HG02610 (cell line): ENCODE results near the gene EMILIN2.
"Not testable (repeated sequence)": the region's sequence is repeated elsewhere in the genome, so short reads cannot be mapped to it uniquely, and the experiment has no call there.

Experiments
- ATAC-seq: cut with Tn5 transposase; IDR thresholded peaks from one replicate; pipeline ENCODE4 v1.9.1; 2021; ENCODE audit warnings: mild to moderate bottlenecking, moderate library complexity; ENCODE audit not compliant: unreplicated experiment

Gene EMILIN2

GRCh38 chr18:2843146-2843545 is 3.7 kb upstream of the EMILIN2 start:
- no peak for ATAC-seq

DNA sequence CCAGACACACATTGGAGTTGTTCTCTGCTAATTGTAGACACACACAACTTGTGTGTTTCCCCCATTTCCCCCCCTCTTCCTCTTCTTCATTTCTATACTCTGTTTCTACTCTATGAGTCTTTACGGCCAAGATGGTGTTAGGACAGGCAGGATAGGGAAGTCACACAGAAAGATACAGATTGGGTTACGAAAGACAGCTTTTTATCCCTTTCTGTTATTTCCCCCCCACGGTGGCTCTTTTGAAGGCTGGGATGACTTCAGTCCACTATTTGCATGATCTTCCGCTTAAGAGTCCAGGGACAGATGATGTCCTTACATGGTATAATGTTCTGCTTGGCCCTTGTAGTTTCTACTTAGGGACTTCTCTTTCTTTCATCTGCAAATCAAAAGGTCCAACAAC is 1.6 kb upstream of the EMILIN2 start:
- no peak for ATAC-seq

- peak; percentile 29 for ATAC-seq
These were observed 776 bp downstream of the EMILIN2 start for GRCh38 chr18:2847317-2848246.

DNA sequence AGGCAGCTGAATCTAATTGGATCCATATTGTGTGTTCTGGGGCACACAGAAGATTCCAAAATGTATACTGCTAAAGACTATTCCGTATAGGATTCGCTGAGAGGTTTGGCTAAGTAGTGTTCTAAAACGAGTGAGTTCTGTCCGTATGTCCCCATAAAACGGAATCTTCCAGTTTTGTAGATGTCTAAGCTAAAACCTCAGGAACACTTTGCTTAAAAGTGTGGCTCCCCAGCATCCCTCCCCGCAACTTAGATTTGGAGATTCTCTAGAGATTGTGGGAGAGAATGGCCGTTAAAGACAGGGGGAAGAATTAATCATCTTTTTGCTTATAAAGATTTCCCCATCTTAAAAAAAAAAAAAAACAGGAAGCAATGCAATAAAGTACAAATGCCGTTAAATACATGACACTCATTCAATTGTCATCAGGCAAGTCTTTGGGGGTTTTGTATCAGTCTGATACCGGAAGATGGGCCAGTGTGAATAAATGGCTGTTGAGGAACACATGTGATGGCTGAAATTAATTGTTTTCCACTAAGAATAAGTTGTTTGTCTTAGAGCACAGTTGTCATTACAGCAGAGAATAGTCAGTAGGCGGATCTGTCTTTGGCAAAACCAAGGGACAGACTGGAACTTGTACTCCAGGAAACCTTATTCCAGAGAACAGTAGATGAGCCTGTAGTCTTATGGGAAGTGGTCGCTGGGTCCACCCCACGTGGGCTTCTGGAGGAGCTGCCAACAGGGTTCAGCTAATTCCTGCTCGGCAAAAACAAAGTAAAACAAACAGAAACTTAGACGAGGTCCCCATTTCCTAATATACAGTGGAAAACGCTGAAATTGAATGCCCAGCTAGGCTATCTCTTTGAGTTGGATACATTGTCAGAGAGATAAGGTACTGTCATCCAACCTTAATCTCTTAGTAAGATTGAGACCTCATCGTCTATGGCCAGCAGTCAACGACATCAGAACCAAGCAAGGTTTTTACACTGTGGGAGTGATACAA is 1.7 kb downstream of the EMILIN2 start:
- ATAC-seq = no peak

GRCh38 chr18:2850816-2851215 is 4.0 kb downstream of the EMILIN2 start:
- ATAC-seq = no peak

DNA sequence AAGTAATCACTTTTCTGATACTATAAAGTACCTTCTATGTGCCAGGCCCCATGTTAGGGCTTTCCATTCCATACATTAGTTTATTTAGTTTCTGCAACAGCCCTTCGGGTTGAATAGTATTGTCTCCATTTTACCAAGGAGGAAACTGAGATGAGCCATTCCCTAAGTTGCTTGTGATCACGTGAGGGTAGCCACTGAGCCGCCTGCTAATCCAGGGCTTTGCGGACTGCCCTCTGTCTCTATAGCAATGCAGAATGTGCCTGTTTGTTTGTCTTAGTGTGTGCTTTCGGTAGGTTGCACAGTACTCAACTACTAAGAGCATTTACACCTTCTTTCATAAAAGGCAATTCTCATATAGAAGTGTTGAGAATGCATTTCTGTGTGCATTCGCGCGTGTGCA is 5.0 kb downstream of the EMILIN2 start:
- ATAC-seq = no peak

GRCh38 chr18:2852460-2852859 is 5.7 kb downstream of the EMILIN2 start:
- not testable (repeated sequence) for ATAC-seq

- no peak for ATAC-seq
These were observed 6.5 kb downstream of the EMILIN2 start for GRCh38 chr18:2853173-2853925.

- no peak for ATAC-seq
These were observed 7.3 kb downstream of the EMILIN2 start for GRCh38 chr18:2853926-2854664.

DNA sequence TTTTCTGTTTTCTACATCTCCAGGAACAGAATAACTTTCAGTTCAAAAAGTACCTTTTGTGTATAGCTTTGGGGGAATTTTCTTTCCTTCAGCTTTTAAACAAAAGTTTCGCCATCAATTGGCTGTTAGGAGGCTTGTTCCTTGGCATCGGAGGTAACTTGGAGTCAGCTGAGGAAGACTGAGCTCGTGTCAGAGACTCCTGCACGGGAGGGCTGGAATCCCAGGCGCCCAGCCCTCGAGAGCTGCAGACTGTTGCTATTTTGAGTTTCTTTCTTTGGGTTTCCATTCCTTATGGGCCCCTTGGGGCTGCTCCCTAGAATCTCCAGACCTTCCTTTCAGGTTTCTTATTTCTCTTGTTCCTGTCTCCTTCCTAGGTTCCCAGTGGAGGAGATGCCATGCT is 8.1 kb downstream of the EMILIN2 start:
- no peak for ATAC-seq

GRCh38 chr18:2855560-2856350 is 8.9 kb downstream of the EMILIN2 start:
- no peak for ATAC-seq

GRCh38 chr18:2856547-2857170 is 9.9 kb downstream of the EMILIN2 start:
- ATAC-seq = no peak

- ATAC-seq = no peak
These were observed 10.8 kb downstream of the EMILIN2 start for GRCh38 chr18:2857491-2858131.

DNA sequence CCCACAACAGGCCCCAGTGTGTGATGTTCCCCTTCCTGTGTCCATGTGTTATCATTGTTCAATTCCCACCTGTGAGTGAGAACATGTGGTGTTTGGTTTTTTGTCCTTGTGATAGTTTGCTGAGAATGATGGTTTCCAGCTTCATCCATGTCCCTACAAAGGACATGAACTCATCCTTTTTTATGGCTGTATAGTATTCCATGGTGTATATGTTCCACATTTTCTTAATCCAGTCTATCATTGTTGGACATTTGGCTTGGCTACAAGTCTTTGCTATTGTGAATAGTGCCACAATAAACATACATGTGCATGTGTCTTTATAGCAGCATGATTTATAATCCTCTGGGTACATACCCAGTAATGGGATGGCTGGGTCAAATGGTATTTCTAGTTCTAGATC is 13.6 kb downstream of the EMILIN2 start:
- not testable (repeated sequence) for ATAC-seq

- ATAC-seq = not testable (repeated sequence)
These were observed 17.2 kb downstream of the EMILIN2 start for GRCh38 chr18:2863997-2864396.

GRCh38 chr18:2866465-2866864 is 19.7 kb downstream of the EMILIN2 start:
- not testable (repeated sequence) for ATAC-seq

DNA sequence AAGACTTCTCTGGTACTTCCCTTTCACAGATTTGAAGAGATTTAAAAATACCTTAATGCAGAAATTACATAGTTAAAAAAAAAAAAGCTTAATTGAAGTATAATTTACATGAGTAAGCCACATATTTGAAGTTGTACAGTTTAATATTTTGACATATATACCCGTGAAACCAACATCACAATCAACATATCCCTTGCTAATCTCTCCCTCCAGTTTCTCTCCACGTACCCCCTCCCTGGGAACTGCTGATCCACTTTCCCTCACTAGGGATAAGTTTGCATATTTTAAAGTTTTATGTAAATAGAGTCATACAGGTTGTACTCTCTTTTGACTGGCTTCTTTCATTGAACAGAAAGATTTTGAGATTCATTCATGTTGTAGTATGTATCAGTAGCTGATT is 22.4 kb downstream of the EMILIN2 start:
- no peak for ATAC-seq

GRCh38 chr18:2871111-2871720 is 24.4 kb downstream of the EMILIN2 start:
- no peak for ATAC-seq
